Activated naive CD8-positive, alpha-beta T cell (primary cell): ENCODE results near the gene TBC1D5.

Source experiments
- H3K27ac Mint-ChIP-seq: one replicate; pipeline ENCODE4 v1.8.0; 2021; ENCODE audit warnings: mixed read lengths
- H3K27me3 Mint-ChIP-seq: one replicate; pipeline ENCODE4 v1.8.0; 2021; ENCODE audit warnings: mixed read lengths
- H3K36me3 Mint-ChIP-seq: one replicate; pipeline ENCODE4 v1.8.0; 2021; ENCODE audit warnings: mixed read lengths
- H3K4me1 Mint-ChIP-seq: one replicate; pipeline ENCODE4 v1.8.0; 2021; ENCODE audit warnings: low read depth, mixed read lengths
- H3K4me3 Mint-ChIP-seq: one replicate; pipeline ENCODE4 v1.8.0; 2021; ENCODE audit warnings: mild to moderate bottlenecking, mixed read lengths
- H3K9me3 Mint-ChIP-seq: one replicate; pipeline ENCODE4 v1.8.0; 2021; ENCODE audit warnings: low read depth, mixed read lengths

The TBC1D5 gene

GRCh38 chr3:17204049-17204650 is 538.3 kb downstream of the TBC1D5 start:
- Mint-ChIP-seq H3K4me1 (peaks cover 2% of the 10 kb centered on the region), H3K36me3 (peaks cover 48% of the 10 kb centered on the region), H3K9me3 (peaks cover 16% of the 10 kb centered on the region), H3K4me3 (no peak overlapping the region), H3K27ac (no peak overlapping the region), H3K27me3 (no peaks in the 10 kb centered on the region)

GRCh38 chr3:17201538-17201937 is 540.9 kb downstream of the TBC1D5 start:
- H3K9me3 Mint-ChIP-seq: peaks cover 16% of the 10 kb centered on the region
- H3K4me3 Mint-ChIP-seq: no peak overlapping the region
- peaks cover 41% of the 10 kb centered on the region for H3K36me3 Mint-ChIP-seq
- H3K27me3 Mint-ChIP-seq: no peaks in the 10 kb centered on the region
- no peaks in the 10 kb centered on the region for H3K4me1 Mint-ChIP-seq
- H3K27ac Mint-ChIP-seq: no peak overlapping the region

GRCh38 chr3:17195856-17196604 is 546.4 kb downstream of the TBC1D5 start:
- no peaks in the 10 kb centered on the region for H3K27me3 Mint-ChIP-seq
- H3K4me1 Mint-ChIP-seq: peaks cover 4% of the 10 kb centered on the region
- H3K27ac Mint-ChIP-seq: no peak overlapping the region
- H3K36me3 Mint-ChIP-seq: peaks cover 11% of the 10 kb centered on the region
- no peak overlapping the region for H3K4me3 Mint-ChIP-seq
- no peaks in the 10 kb centered on the region for H3K9me3 Mint-ChIP-seq

- no peak overlapping the region for H3K27ac Mint-ChIP-seq
- no peak overlapping the region for H3K4me3 Mint-ChIP-seq
- peaks cover 9% of the 10 kb centered on the region for H3K36me3 Mint-ChIP-seq
- H3K27me3 Mint-ChIP-seq: no peaks in the 10 kb centered on the region
- peaks cover 8% of the 10 kb centered on the region for H3K4me1 Mint-ChIP-seq
- no peaks in the 10 kb centered on the region for H3K9me3 Mint-ChIP-seq
Measured at GRCh38 chr3:17195192-17195611, 547.2 kb downstream of the TBC1D5 start.

- Mint-ChIP-seq H3K27ac (no peak overlapping the region), H3K9me3 (no peaks in the 10 kb centered on the region), H3K27me3 (no peaks in the 10 kb centered on the region), H3K4me3 (no peak overlapping the region), H3K4me1 (peaks cover 8% of the 10 kb centered on the region), H3K36me3 (peaks cover 6% of the 10 kb centered on the region)
Measured at GRCh38 chr3:17194116-17194515, 548.3 kb downstream of the TBC1D5 start.

- Mint-ChIP-seq H3K4me1 (peaks cover 8% of the 10 kb centered on the region), H3K36me3 (peaks cover 3% of the 10 kb centered on the region), H3K4me3 (no peak overlapping the region), H3K27ac (no peak overlapping the region), H3K27me3 (no peaks in the 10 kb centered on the region), H3K9me3 (no peaks in the 10 kb centered on the region)
Measured at GRCh38 chr3:17192995-17193394, 549.4 kb downstream of the TBC1D5 start.

GRCh38 chr3:17190353-17191078 is 551.9 kb downstream of the TBC1D5 start:
- H3K27ac Mint-ChIP-seq: no peak overlapping the region
- H3K36me3 Mint-ChIP-seq: peaks cover 3% of the 10 kb centered on the region
- H3K4me1 Mint-ChIP-seq: peaks cover 9% of the 10 kb centered on the region
- no peaks in the 10 kb centered on the region for H3K9me3 Mint-ChIP-seq
- H3K27me3 Mint-ChIP-seq: no peaks in the 10 kb centered on the region
- no peak overlapping the region for H3K4me3 Mint-ChIP-seq

GRCh38 chr3:17188378-17188777 is 554.1 kb downstream of the TBC1D5 start:
- peaks cover 17% of the 10 kb centered on the region for H3K4me1 Mint-ChIP-seq
- no peak overlapping the region for H3K27ac Mint-ChIP-seq
- peaks cover 10% of the 10 kb centered on the region for H3K36me3 Mint-ChIP-seq
- no peak overlapping the region for H3K4me3 Mint-ChIP-seq
- no peaks in the 10 kb centered on the region for H3K9me3 Mint-ChIP-seq
- H3K27me3 Mint-ChIP-seq: no peaks in the 10 kb centered on the region

- peaks cover 10% of the 10 kb centered on the region for H3K36me3 Mint-ChIP-seq
- H3K27ac Mint-ChIP-seq: no peak overlapping the region
- no peaks in the 10 kb centered on the region for H3K27me3 Mint-ChIP-seq
- H3K4me1 Mint-ChIP-seq: peaks cover 23% of the 10 kb centered on the region
- no peaks in the 10 kb centered on the region for H3K9me3 Mint-ChIP-seq
- no peak overlapping the region for H3K4me3 Mint-ChIP-seq
Measured at GRCh38 chr3:17187589-17188184, 554.7 kb downstream of the TBC1D5 start.

- Mint-ChIP-seq H3K27ac (peak overlapping the region; percentile 75), H3K27me3 (no peaks in the 10 kb centered on the region), H3K9me3 (no peaks in the 10 kb centered on the region), H3K4me1 (peaks cover 33% of the 10 kb centered on the region), H3K36me3 (peaks cover 9% of the 10 kb centered on the region), H3K4me3 (no peak overlapping the region)
Measured at GRCh38 chr3:17183951-17184550, 558.4 kb downstream of the TBC1D5 start.

- H3K27ac Mint-ChIP-seq: no peak overlapping the region
- H3K36me3 Mint-ChIP-seq: peaks cover 9% of the 10 kb centered on the region
- H3K4me3 Mint-ChIP-seq: peak overlapping the region; percentile 35
- peaks cover 31% of the 10 kb centered on the region for H3K4me1 Mint-ChIP-seq
- H3K27me3 Mint-ChIP-seq: no peaks in the 10 kb centered on the region
- H3K9me3 Mint-ChIP-seq: no peaks in the 10 kb centered on the region
Measured at GRCh38 chr3:17182166-17182565, 560.3 kb downstream of the TBC1D5 start.

- Mint-ChIP-seq H3K27me3 (no peaks in the 10 kb centered on the region), H3K9me3 (no peaks in the 10 kb centered on the region), H3K4me1 (peaks cover 31% of the 10 kb centered on the region), H3K4me3 (no peak overlapping the region), H3K27ac (no peak overlapping the region), H3K36me3 (peaks cover 11% of the 10 kb centered on the region)
Measured at GRCh38 chr3:17181413-17181907, 561.0 kb downstream of the TBC1D5 start.

GRCh38 chr3:17179381-17180205 is 562.8 kb downstream of the TBC1D5 start:
- peaks cover 30% of the 10 kb centered on the region for H3K4me1 Mint-ChIP-seq
- no peaks in the 10 kb centered on the region for H3K9me3 Mint-ChIP-seq
- peaks cover 11% of the 10 kb centered on the region for H3K36me3 Mint-ChIP-seq
- H3K27ac Mint-ChIP-seq: no peak overlapping the region
- H3K27me3 Mint-ChIP-seq: no peaks in the 10 kb centered on the region
- H3K4me3 Mint-ChIP-seq: no peak overlapping the region

GRCh38 chr3:17176757-17177156 is 565.7 kb downstream of the TBC1D5 start:
- Mint-ChIP-seq H3K9me3 (no peaks in the 10 kb centered on the region), H3K4me1 (peaks cover 8% of the 10 kb centered on the region), H3K27me3 (no peaks in the 10 kb centered on the region), H3K4me3 (no peak overlapping the region), H3K27ac (no peak overlapping the region), H3K36me3 (peaks cover 10% of the 10 kb centered on the region)
